T-helper 2 cell treated with Interferon-gamma antibody and Interleukin-4, amounts not matched to agents 5 μg/mL and 100 μg/mL, for 36 hours (primary cell): Measurements from ENCODE around the gene ASIC2.

Source experiments
- DNase-seq: peaks from one replicate; pipeline ENCODE4 v3.0.0; 2021; ENCODE audit warnings: low spot score
- H3K27ac Mint-ChIP-seq: one replicate; pipeline ENCODE4 v1.8.0; 2021; ENCODE audit warnings: mild to moderate bottlenecking, mixed read lengths
- H3K27me3 Mint-ChIP-seq: one replicate; pipeline ENCODE4 v1.8.0; 2021; ENCODE audit warnings: low read depth, mixed read lengths
- H3K36me3 Mint-ChIP-seq: one replicate; pipeline ENCODE4 v1.8.0; 2021; ENCODE audit warnings: low read depth, mixed read lengths
- H3K4me1 Mint-ChIP-seq: one replicate; pipeline ENCODE4 v1.8.0; 2021; ENCODE audit warnings: low read depth, mixed read lengths
- H3K4me3 Mint-ChIP-seq: one replicate; pipeline ENCODE4 v1.8.0; 2022; ENCODE audit warnings: mild to moderate bottlenecking, moderate library complexity, mixed read lengths
- H3K9me3 Mint-ChIP-seq: one replicate; pipeline ENCODE4 v1.8.0; 2021; ENCODE audit warnings: mixed read lengths

Gene ASIC2

DNA sequence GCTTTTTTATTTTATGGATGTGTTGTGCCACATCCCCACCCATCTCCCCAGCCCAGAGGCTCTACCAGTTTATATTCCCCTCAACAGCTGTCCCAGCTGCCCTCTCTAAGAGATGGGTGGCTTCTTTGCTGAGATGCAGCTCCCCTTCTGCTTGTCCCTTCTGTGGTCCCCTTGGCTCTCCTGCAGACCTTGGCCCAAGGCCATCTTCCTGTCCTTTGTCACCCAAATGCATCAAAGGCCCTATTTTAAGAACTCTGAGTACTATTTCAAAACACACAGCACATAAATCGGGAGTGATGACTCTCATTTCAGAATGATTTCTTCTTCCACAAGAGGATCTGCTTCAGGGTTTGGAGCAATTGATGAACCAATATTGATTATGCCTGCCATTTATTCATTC is 216.1 kb downstream of the ASIC2 start:
- no peak overlapping the region for H3K27ac Mint-ChIP-seq
- DNase-seq, result no peak
- H3K9me3 Mint-ChIP-seq, result no peaks in the 10 kb centered on the region
- peaks cover 17% of the 10 kb centered on the region for H3K27me3 Mint-ChIP-seq
- H3K4me3 Mint-ChIP-seq, result no peak overlapping the region
- H3K4me1 Mint-ChIP-seq, result no peaks in the 10 kb centered on the region
- H3K36me3 Mint-ChIP-seq, result no peaks in the 10 kb centered on the region

DNA sequence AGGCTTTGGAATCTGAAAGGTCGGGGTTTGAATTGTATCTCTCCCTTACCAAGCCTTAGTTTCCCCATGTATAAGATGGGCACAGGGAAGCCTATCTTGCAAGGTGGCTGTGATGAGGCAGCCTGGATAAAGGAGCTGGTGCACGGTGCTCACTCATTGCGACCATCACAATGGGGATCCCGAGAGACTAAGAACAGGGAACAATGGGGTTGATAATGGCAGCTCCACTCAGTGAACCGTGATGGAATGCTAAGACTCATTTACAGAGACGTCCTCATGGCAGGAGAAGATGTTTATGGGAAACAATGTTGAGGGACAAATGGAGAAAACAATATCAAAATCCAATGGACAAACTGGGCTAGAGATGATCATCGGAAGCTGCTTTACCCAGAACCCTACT is 219.7 kb downstream of the ASIC2 start:
- Mint-ChIP-seq H3K9me3 (no peaks in the 10 kb centered on the region), H3K4me1 (no peaks in the 10 kb centered on the region), H3K27me3 (peaks cover 27% of the 10 kb centered on the region), H3K27ac (no peak overlapping the region), H3K36me3 (no peaks in the 10 kb centered on the region), H3K4me3 (no peak overlapping the region)
- no peak for DNase-seq

DNA sequence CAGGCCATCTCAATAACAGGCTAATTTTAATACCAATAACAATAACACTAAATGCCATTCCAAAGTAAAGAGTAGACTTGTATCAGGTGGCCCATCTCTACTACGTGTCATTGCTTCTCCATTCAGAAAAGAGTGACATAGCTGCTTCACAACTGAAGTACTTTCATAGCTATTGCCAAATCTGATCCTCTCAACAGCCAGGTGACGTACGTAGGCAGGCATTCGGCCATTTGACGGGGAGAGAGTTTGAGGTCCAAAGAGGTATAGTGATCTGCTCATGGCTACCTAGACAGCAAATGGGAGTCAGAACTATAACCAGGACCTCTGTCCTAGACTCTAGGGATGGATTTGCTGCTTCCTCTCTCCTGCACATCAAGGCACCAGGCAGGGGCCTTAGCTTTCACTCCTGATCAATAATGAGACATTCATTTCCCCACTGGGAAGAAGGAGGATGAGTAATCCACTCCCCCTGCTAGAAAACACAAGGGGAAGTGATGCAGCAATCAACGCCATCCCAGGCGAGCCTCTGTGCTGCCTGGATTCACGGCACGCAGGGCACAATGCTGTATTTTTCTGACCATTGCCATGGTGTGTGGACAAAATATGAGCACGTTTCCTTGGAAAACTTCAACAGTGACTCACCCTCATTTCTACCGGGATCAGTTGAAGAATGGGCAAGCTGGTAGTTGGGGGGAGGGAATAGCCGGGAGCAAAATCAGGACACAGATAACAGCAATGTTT is 220.5 kb downstream of the ASIC2 start:
- peaks cover 27% of the 10 kb centered on the region for H3K27me3 Mint-ChIP-seq
- no peaks in the 10 kb centered on the region for H3K9me3 Mint-ChIP-seq
- DNase-seq, result no peak
- no peaks in the 10 kb centered on the region for H3K36me3 Mint-ChIP-seq
- no peak overlapping the region for H3K27ac Mint-ChIP-seq
- no peak overlapping the region for H3K4me3 Mint-ChIP-seq
- H3K4me1 Mint-ChIP-seq, result no peaks in the 10 kb centered on the region

DNA sequence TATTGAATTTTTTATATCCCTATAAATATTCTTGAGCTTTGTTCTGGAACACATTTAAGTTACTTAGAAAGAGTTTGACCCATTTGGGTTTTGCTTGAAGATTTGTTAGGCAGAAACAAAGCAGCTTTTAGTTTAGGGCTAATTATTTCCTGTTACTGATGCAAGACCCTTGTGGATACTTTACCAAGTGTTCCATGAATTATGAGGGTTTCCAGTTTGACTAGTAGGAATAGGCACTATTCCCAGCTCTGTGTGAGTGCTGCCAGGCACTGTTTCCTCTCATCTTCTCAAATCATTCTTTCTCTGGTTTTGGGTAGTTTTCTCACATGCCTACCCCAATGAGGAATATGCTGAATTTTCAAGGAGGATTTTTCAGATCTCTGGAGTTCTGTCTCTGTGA is 221.4 kb downstream of the ASIC2 start:
- Mint-ChIP-seq H3K4me1 (no peaks in the 10 kb centered on the region), H3K27ac (no peak overlapping the region), H3K4me3 (no peak overlapping the region), H3K36me3 (no peaks in the 10 kb centered on the region), H3K9me3 (no peaks in the 10 kb centered on the region), H3K27me3 (peaks cover 23% of the 10 kb centered on the region)
- no peak for DNase-seq

DNA sequence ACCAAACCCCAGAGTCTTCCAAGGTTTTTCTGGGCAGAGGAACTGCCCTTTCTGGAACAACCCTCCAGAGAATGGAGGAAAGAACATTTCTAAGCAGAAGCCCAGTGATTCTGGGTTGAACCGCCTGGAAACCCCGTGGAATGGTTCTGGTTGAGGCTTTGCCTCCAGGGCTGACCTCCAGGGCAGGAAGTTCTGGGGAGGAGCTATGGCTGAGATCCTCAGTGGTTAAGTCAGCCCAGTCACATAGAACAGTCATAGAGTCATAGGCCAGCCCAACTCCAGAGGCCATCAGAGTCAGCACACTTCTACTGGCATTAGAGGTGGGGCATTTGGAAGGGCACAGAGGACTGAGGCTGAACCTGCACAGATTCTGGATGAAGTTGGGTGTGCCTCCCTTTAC is 235.5 kb downstream of the ASIC2 start:
- DNase-seq, result no peak
- no peaks in the 10 kb centered on the region for H3K36me3 Mint-ChIP-seq
- H3K27ac Mint-ChIP-seq, result no peak overlapping the region
- H3K9me3 Mint-ChIP-seq, result no peaks in the 10 kb centered on the region
- peaks cover 3% of the 10 kb centered on the region for H3K27me3 Mint-ChIP-seq
- H3K4me1 Mint-ChIP-seq, result no peaks in the 10 kb centered on the region
- no peak overlapping the region for H3K4me3 Mint-ChIP-seq

DNA sequence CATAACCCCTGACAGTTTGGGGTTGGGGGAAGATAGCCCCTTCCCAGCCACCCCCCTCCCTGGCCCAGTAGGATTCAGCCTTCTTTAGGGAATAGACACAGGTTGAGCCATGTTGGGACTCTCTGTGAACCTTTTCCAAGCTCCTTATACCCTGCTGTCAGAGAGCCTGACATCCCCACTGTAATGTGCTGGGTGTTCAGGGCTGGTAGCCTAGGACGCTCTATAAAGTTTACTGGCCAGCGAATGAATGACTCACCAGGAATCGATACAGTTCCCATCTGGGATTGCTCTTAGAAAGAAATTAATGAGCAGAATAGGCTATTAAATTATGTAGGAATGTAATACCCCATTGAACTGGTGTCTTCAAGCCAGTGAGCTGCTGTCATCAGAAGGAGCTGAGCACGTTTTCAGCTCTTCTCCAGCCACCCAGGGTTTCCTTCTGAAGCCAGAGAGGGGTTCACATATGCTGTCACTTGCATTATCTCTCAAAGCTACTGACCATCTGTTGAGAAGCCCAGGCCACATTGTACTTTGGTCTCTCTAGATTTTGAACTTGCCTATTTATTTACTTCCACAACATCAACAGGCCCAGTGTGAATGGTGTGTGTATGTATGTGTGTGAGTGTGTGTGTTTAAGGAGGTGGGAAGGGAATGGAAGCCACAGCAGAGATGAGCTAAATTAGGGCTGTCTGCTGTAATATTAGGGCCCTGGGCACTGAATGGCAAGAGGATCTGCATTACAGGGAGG is 236.5 kb downstream of the ASIC2 start:
- no peak for DNase-seq
- Mint-ChIP-seq H3K9me3 (no peaks in the 10 kb centered on the region), H3K27ac (no peak overlapping the region), H3K27me3 (peaks cover 4% of the 10 kb centered on the region), H3K4me3 (no peak overlapping the region), H3K36me3 (no peaks in the 10 kb centered on the region), H3K4me1 (no peaks in the 10 kb centered on the region)

DNA sequence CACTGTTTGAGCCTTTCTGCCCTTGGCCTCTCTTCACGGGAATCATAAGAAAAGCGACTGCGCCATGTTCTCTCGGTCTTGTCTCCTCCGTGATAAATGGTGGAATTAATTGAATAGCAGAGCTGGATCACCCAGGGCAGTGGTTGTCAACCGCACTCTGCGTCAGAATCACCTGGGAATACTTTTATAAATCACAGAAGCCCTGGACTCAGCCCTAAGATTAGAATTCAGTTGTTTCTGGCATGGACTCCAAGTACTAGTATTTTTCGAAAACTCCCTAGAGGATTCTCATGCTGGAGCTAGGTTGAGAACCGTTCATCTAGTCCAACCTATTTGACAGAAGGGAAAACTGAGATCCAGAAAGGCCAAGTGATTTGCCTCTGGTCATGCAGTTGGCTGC is 237.3 kb downstream of the ASIC2 start:
- Mint-ChIP-seq H3K27me3 (peaks cover 4% of the 10 kb centered on the region), H3K4me1 (no peaks in the 10 kb centered on the region), H3K4me3 (no peak overlapping the region), H3K9me3 (no peaks in the 10 kb centered on the region), H3K27ac (no peak overlapping the region), H3K36me3 (no peaks in the 10 kb centered on the region)
- DNase-seq, result no peak

DNA sequence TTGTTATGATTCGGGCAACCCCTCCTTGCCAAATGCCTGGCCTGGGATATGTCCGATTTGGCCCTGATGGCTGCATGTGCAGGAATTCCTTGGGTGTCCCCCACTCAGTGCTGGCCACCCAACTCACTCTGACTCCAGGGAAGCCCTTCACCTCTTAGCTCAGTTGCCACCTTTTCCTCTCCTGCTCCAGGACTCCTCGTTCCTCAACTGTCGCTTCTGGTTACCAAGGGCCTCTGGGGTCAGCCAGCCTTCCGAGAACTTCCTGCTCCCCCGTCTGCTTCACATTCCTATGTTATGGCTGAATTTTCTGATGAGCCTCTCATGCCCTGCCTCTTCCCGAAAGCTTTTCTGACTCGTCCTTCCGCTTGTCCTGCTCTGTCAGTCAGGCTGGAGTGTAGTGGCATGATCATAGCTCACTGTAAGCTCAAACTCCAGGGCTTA is 237.9 kb downstream of the ASIC2 start:
- Mint-ChIP-seq H3K27me3 (peaks cover 4% of the 10 kb centered on the region), H3K9me3 (no peaks in the 10 kb centered on the region), H3K27ac (no peak overlapping the region), H3K4me3 (no peak overlapping the region), H3K4me1 (no peaks in the 10 kb centered on the region), H3K36me3 (no peaks in the 10 kb centered on the region)
- DNase-seq, result no peak

DNA sequence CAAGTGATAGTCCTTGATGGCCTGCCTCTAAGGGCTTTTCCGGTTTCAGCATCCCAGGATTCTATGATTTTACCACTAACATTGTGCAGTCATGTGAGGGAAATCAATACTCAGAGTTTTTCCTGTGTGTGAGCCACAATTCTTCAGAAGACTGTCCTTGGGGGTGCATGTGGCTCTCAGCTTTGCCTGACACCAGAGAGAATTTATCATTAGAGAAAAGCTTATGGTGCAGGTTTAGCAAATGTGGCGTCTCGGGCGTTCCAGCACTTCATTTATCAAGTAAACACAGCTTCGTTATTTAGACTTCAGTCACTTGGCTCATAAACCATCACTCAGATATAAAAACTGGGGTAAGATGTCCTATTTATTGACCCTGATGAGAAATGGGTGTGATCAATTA is 238.7 kb downstream of the ASIC2 start:
- Mint-ChIP-seq H3K9me3 (no peaks in the 10 kb centered on the region), H3K27me3 (peaks cover 4% of the 10 kb centered on the region), H3K36me3 (no peaks in the 10 kb centered on the region), H3K4me1 (no peaks in the 10 kb centered on the region), H3K4me3 (no peak overlapping the region), H3K27ac (no peak overlapping the region)
- no peak for DNase-seq

DNA sequence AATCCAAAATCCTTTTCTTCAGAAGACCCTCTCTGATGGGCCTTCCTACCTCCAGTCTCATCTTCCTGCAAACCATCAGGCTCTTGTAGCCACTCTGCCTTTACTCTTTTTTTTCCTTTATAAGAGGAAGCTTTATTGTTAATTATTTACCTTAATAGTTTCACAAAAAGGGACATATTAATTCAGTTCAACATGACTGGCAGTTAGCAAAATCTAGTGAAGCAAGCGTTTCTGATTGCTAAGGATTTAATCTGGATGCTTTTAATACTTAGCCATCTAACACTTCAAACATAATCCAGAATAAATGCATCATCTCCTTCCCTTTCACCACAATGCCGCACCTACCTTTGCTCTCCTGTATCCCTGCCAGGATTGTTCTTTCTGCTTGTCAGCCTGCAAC is 239.4 kb downstream of the ASIC2 start:
- DNase-seq, result no peak
- H3K27ac Mint-ChIP-seq, result no peak overlapping the region
- peaks cover 4% of the 10 kb centered on the region for H3K27me3 Mint-ChIP-seq
- H3K4me1 Mint-ChIP-seq, result no peaks in the 10 kb centered on the region
- no peaks in the 10 kb centered on the region for H3K9me3 Mint-ChIP-seq
- H3K4me3 Mint-ChIP-seq, result no peak overlapping the region
- no peaks in the 10 kb centered on the region for H3K36me3 Mint-ChIP-seq

DNA sequence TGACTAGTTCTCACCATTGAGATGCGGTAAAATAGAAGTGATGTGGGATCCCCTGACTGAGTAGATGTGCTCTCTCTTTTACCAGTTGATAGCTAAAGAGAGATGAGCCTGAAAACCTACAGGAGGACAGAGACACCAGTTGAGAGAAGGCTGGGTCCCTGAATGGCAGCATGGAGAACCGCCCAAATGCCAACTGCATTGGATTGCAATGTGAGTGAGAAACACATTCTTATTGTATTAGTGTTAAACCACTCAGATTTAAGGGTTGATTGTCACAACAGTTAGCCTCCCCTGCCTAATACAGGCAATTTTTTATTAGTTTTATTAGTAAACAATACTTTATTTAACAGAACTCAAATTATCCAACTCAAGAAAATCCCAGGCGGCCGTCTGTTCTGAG is 240.2 kb downstream of the ASIC2 start:
- H3K9me3 Mint-ChIP-seq, result no peaks in the 10 kb centered on the region
- no peak overlapping the region for H3K27ac Mint-ChIP-seq
- H3K4me3 Mint-ChIP-seq, result no peak overlapping the region
- no peak for DNase-seq
- H3K36me3 Mint-ChIP-seq, result no peaks in the 10 kb centered on the region
- H3K27me3 Mint-ChIP-seq, result peaks cover 4% of the 10 kb centered on the region
- H3K4me1 Mint-ChIP-seq, result no peaks in the 10 kb centered on the region

DNA sequence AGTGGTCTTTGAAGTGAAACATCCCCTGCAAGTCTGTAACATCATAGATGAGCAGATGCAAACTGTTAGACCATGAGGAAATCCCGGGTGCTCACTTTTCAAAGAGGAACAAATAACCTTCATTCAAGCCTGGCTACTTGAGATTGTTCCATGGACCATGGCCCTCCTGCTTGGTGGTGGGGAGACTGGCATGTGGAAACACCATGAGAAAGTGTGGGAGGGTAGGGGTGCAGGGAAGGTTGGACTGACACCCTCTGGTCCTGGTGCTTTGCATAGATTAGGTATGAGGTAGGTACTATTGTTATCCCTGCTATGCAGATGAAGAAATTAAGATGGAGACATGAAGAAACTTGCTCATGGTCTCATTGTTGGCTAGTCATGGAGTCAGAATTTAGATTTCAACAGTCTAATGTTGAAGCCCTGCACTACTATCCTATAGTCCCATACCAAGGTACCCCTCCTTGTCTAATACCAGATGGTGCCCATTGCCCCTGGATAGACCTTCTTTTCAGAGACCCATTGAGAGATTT is 242.4 kb downstream of the ASIC2 start:
- no peak overlapping the region for H3K27ac Mint-ChIP-seq
- no peaks in the 10 kb centered on the region for H3K4me1 Mint-ChIP-seq
- H3K36me3 Mint-ChIP-seq, result no peaks in the 10 kb centered on the region
- H3K27me3 Mint-ChIP-seq, result peaks cover 4% of the 10 kb centered on the region
- H3K4me3 Mint-ChIP-seq, result no peak overlapping the region
- H3K9me3 Mint-ChIP-seq, result no peaks in the 10 kb centered on the region
- no peak for DNase-seq

DNA sequence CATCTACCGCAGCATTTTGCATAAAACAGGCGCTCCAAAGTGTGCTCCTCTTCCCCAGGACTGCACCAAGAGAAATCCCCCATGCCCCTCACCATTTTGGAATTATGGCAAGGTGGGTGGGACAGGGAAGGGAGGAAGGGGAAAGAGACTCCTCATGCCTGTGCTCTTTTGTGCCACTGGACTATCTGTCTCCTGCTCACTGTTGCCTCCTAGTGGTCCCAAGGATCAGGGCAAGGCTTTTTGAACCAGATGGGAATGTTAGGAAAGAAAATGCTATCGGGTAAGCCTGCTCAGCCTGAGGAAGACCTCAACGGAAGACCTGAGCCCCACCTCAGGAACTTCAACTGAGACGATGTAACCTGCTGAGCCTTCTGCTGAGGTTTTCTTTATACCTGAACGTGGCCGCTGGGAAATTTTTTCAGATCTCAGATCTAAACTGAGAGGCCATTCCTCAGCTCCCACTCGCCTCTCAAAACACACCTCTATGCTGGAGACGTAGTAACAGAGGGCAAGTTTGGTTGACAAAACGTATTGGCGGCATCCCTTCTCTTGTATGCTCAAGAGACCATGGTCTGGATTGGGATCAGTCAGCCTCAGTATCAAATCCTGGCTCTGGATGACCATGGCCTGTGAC is 243.2 kb downstream of the ASIC2 start:
- DNase-seq, result peak; percentile 13
- Mint-ChIP-seq H3K9me3 (no peaks in the 10 kb centered on the region), H3K27me3 (peaks cover 4% of the 10 kb centered on the region), H3K4me3 (no peak overlapping the region), H3K4me1 (no peaks in the 10 kb centered on the region), H3K36me3 (no peaks in the 10 kb centered on the region), H3K27ac (no peak overlapping the region)
